ENCODE measurements around the gene TRPM3. TPM values are rescaled to one million over a fixed set of nuclear protein-coding genes. Genes with fewer than 3 reads are reported as not detected.

The TRPM3 gene
- total RNA-seq, 2 donors from 2014 or later = not detected

DNA sequence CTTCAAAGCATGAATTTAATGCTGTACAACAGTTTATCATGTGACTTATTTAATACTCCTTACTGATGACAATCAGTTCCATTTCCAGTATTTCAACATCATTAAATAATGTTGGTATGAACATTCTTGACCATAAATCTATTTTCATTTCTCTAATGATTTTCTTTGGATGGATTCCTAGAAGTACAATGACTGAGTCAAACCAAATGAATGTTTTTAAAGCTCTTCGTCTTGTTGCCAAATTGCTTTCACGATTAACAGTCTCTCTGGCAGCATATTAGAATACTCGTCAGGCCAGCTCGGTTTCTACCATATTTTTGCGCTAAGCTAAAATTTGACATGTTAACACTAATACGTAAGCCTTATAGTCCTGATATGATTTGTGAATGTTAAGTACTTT is 197.0 kb downstream of the TRPM3 start:
- Mint-ChIP-seq H3K4me3 (no peak overlapping the region), H3K4me1 (no peaks in the 10 kb centered on the region), H3K27me3 (no peaks in the 10 kb centered on the region), H3K36me3 (ENCODE audit: low read depth) (no peaks in the 10 kb centered on the region), H3K27ac (no peak overlapping the region)
- DNase-seq (no peak), ATAC-seq (no peak)
- H3K9me3 ChIP-seq (ENCODE audit: control insufficient read depth, low read length, poor library complexity, severe bottlenecking) = no peaks in the 10 kb centered on the region

DNA sequence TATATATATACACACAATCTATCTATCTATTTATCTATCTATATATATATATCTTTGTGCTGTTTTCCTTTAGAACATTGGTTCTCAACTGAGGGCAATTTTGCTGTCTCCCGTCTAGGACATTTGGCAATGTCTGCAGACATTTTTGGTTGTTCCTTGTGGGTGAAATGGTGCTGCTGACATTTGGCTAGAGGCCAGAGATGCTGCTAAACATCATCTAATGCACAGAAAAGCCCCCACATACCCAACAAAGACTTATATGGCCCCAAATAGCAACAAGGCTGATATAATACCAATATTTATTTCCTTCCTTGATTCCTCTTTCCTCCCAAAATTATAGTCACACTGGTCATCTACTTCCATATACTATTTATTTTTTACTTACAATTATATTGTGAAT is 197.5 kb downstream of the TRPM3 start:
- DNase-seq (no peak), ATAC-seq (no peak)
- Mint-ChIP-seq H3K27ac (no peak overlapping the region), H3K27me3 (no peaks in the 10 kb centered on the region), H3K36me3 (ENCODE audit: low read depth) (no peaks in the 10 kb centered on the region), H3K4me3 (no peak overlapping the region), H3K4me1 (no peaks in the 10 kb centered on the region)
- no peaks in the 10 kb centered on the region for H3K9me3 ChIP-seq (ENCODE audit: control insufficient read depth, low read length, poor library complexity, severe bottlenecking)

- Mint-ChIP-seq H3K36me3 (ENCODE audit: low read depth) (no peaks in the 10 kb centered on the region), H3K4me1 (no peaks in the 10 kb centered on the region), H3K27me3 (no peaks in the 10 kb centered on the region), H3K27ac (no peak overlapping the region), H3K4me3 (no peak overlapping the region)
- ATAC-seq = no peak
- DNase-seq = no peak
- no peaks in the 10 kb centered on the region for H3K9me3 ChIP-seq (ENCODE audit: control insufficient read depth, low read length, poor library complexity, severe bottlenecking)
Measured at GRCh38 chr9:70921136-70921535, 200.3 kb downstream of the TRPM3 start.

DNA sequence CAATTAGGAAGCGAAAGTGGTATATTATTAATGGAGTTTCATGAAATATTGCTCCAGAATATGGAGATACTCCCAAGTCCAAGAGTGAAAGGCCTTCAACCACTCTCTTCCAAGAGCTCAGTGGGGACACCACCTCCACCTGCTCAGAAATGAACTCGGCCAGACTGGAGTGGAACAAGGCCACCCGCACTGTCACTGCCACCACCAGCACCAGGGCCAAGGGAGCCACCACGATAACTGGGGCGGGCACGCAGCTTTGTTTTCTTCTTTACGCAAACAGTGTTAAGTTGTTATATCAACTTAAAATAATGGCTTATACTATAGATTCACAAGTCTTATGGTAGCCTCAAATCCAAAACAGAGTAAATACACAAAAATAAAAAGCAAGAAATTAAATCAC is 204.1 kb downstream of the TRPM3 start:
- Mint-ChIP-seq H3K27ac (no peak overlapping the region), H3K36me3 (ENCODE audit: low read depth) (no peaks in the 10 kb centered on the region), H3K27me3 (no peaks in the 10 kb centered on the region), H3K4me1 (no peaks in the 10 kb centered on the region), H3K4me3 (no peak overlapping the region)
- H3K9me3 ChIP-seq (ENCODE audit: control insufficient read depth, low read length, poor library complexity, severe bottlenecking) = no peaks in the 10 kb centered on the region
- no peak for ATAC-seq
- DNase-seq = no peak

DNA sequence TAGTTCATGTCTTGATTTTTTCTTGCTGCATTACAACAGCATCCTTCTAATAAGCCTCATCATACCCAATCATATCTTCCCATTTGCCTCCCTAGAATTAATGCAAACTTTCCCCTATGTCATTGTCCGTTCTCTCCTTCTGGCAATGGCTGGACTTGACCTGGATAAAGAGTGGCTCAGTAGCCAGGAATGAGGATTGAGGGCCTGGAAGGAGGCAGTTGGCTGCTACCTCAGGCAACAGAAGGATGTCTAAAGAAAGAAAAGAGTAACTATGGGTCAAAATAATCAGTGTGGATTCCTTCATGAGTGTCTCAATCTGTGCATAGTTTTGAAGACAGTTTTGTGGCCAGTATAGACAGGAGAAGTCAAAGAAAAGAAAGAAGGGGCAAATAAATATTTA is 209.6 kb downstream of the TRPM3 start:
- H3K9me3 ChIP-seq (ENCODE audit: control insufficient read depth, low read length, poor library complexity, severe bottlenecking) = no peaks in the 10 kb centered on the region
- ATAC-seq (no peak), DNase-seq (no peak)
- Mint-ChIP-seq H3K27ac (no peak overlapping the region), H3K4me3 (no peak overlapping the region), H3K4me1 (no peaks in the 10 kb centered on the region), H3K27me3 (no peaks in the 10 kb centered on the region), H3K36me3 (ENCODE audit: low read depth) (no peaks in the 10 kb centered on the region)

- Mint-ChIP-seq H3K4me3 (no peak overlapping the region), H3K27me3 (no peaks in the 10 kb centered on the region), H3K4me1 (no peaks in the 10 kb centered on the region), H3K27ac (no peak overlapping the region), H3K36me3 (ENCODE audit: low read depth) (no peaks in the 10 kb centered on the region)
- DNase-seq = no peak
- no peaks in the 10 kb centered on the region for H3K9me3 ChIP-seq (ENCODE audit: control insufficient read depth, low read length, poor library complexity, severe bottlenecking)
- no peak for ATAC-seq
Measured at GRCh38 chr9:70910598-70910997, 210.8 kb downstream of the TRPM3 start.

- no peak for ATAC-seq
Measured at GRCh38 chr9:70902692-70903131, 218.7 kb downstream of the TRPM3 start.

DNA sequence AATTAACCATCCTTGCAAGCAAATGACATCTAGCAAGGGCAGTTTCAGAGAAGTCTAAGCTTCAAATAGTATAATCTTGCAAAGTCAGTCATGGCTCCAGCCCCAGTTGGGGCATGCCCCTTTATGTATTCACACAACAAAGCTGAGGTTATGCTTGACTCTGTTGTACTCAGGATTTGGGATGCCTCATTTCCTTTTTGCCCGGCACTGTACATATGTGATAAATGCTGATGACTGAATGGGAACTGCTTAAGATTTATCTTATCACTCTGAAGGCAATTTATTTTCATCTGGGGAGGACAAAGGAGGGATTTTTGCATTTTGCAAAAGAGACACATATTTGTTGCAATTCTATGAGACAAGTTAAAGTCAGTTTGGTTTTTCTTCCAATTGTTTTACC is 219.2 kb downstream of the TRPM3 start:
- Mint-ChIP-seq H3K4me3 (no peak overlapping the region), H3K27ac (no peak overlapping the region), H3K27me3 (peaks cover 7% of the 10 kb centered on the region), H3K4me1 (no peaks in the 10 kb centered on the region), H3K36me3 (ENCODE audit: low read depth) (no peaks in the 10 kb centered on the region)
- DNase-seq = no peak
- no peaks in the 10 kb centered on the region for H3K9me3 ChIP-seq (ENCODE audit: control insufficient read depth, low read length, poor library complexity, severe bottlenecking)
- ATAC-seq = no peak

More at GRCh38 chr9:70902692-70903131, 218.7 kb downstream of the TRPM3 start:
- Mint-ChIP-seq H3K27me3 (peaks cover 7% of the 10 kb centered on the region), H3K36me3 (ENCODE audit: low read depth) (no peaks in the 10 kb centered on the region), H3K27ac (no peak overlapping the region), H3K4me1 (no peaks in the 10 kb centered on the region), H3K4me3 (no peak overlapping the region)
- no peaks in the 10 kb centered on the region for H3K9me3 ChIP-seq (ENCODE audit: control insufficient read depth, low read length, poor library complexity, severe bottlenecking)
- no peak for DNase-seq

DNA sequence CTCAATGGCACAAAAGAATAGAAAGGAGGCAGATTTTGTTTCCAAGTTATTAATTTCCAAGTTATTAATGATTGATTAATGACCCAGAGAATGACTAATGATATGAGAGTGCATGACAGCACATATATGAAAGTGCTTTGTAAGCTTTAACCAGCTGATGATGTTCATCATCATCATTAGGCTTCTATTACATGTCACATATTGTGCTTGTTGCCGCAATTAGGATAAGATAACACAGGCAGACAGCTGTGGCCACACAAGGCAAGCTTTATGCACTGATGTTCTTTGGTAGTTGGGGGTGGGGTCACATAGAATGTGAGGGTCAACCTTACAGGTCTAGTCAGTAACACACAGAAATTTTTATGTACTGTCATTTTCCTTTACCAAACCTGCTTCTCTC is 219.7 kb downstream of the TRPM3 start:
- H3K9me3 ChIP-seq (ENCODE audit: control insufficient read depth, low read length, poor library complexity, severe bottlenecking) = no peaks in the 10 kb centered on the region
- H3K27ac Mint-ChIP-seq = no peak overlapping the region
- H3K27me3 Mint-ChIP-seq = peaks cover 7% of the 10 kb centered on the region
- H3K4me3 Mint-ChIP-seq = no peak overlapping the region
- no peaks in the 10 kb centered on the region for H3K4me1 Mint-ChIP-seq
- H3K36me3 Mint-ChIP-seq (ENCODE audit: low read depth) = no peaks in the 10 kb centered on the region
- ATAC-seq (no peak), DNase-seq (no peak)

DNA sequence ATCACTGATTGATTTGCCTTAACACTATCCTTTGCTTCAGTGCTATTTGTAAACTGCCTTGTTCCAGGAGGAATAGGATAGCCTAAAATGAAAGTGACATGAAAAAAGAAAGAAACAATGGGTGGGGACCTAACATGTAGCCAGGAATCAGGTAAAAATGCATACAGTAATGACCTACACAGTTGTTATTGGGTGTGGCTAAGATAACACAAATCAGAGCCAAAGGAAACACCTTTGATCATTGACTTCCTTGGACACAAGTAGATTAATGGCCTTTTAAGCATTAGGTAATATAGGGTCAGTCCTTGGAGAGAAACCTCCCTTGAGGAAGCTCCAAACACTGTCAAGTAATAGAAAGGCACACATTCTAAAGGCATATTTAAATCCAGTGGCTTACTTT is 220.4 kb downstream of the TRPM3 start:
- peaks cover 7% of the 10 kb centered on the region for H3K27me3 Mint-ChIP-seq
- H3K4me1 Mint-ChIP-seq = no peaks in the 10 kb centered on the region
- H3K4me3 Mint-ChIP-seq = no peak overlapping the region
- ATAC-seq (no peak), DNase-seq (no peak)
- no peaks in the 10 kb centered on the region for H3K36me3 Mint-ChIP-seq (ENCODE audit: low read depth)
- no peaks in the 10 kb centered on the region for H3K9me3 ChIP-seq (ENCODE audit: control insufficient read depth, low read length, poor library complexity, severe bottlenecking)
- no peak overlapping the region for H3K27ac Mint-ChIP-seq

- peaks cover 2% of the 10 kb centered on the region for H3K27me3 Mint-ChIP-seq
- H3K27ac Mint-ChIP-seq = no peak overlapping the region
- no peaks in the 10 kb centered on the region for H3K9me3 ChIP-seq (ENCODE audit: control insufficient read depth, low read length, poor library complexity, severe bottlenecking)
- no peaks in the 10 kb centered on the region for H3K36me3 Mint-ChIP-seq (ENCODE audit: low read depth)
- no peak for DNase-seq
- no peaks in the 10 kb centered on the region for H3K4me1 Mint-ChIP-seq
- H3K4me3 Mint-ChIP-seq = no peak overlapping the region
- ATAC-seq = no peak
Measured at GRCh38 chr9:70893580-70894122, 227.8 kb downstream of the TRPM3 start.

GRCh38 chr9:70888471-70888870 is 232.9 kb downstream of the TRPM3 start:
- H3K9me3 ChIP-seq (ENCODE audit: control insufficient read depth, low read length, poor library complexity, severe bottlenecking) = no peaks in the 10 kb centered on the region
- H3K27me3 Mint-ChIP-seq = peaks cover 5% of the 10 kb centered on the region
- no peaks in the 10 kb centered on the region for H3K4me1 Mint-ChIP-seq
- no peak for DNase-seq
- no peak overlapping the region for H3K27ac Mint-ChIP-seq
- H3K4me3 Mint-ChIP-seq = no peak overlapping the region
- no peaks in the 10 kb centered on the region for H3K36me3 Mint-ChIP-seq (ENCODE audit: low read depth)
- no peak for ATAC-seq

- no peak overlapping the region for H3K27ac Mint-ChIP-seq
Measured at GRCh38 chr9:70887826-70888225, 233.6 kb downstream of the TRPM3 start.

GRCh38 chr9:70883963-70884793 is 237.2 kb downstream of the TRPM3 start:
- H3K36me3 Mint-ChIP-seq (ENCODE audit: low read depth) = no peaks in the 10 kb centered on the region
- peaks cover 5% of the 10 kb centered on the region for H3K27me3 Mint-ChIP-seq
- no peaks in the 10 kb centered on the region for H3K4me1 Mint-ChIP-seq
- H3K4me3 Mint-ChIP-seq = no peak overlapping the region
- H3K9me3 ChIP-seq (ENCODE audit: control insufficient read depth, low read length, poor library complexity, severe bottlenecking) = no peaks in the 10 kb centered on the region
- DNase-seq (no peak), ATAC-seq (no peak)
- H3K27ac Mint-ChIP-seq = no peak overlapping the region

More at GRCh38 chr9:70887826-70888225, 233.6 kb downstream of the TRPM3 start:
- no peak overlapping the region for H3K4me3 Mint-ChIP-seq
- ATAC-seq (no peak), DNase-seq (no peak)
- no peaks in the 10 kb centered on the region for H3K9me3 ChIP-seq (ENCODE audit: control insufficient read depth, low read length, poor library complexity, severe bottlenecking)
- H3K36me3 Mint-ChIP-seq (ENCODE audit: low read depth) = no peaks in the 10 kb centered on the region
- H3K27me3 Mint-ChIP-seq = peaks cover 5% of the 10 kb centered on the region
- H3K4me1 Mint-ChIP-seq = no peaks in the 10 kb centered on the region

Measured in T-helper 17 cell (primary cell).